ENCODE data around the gene GRIFIN. TPM values are rescaled to one million over a fixed set of nuclear protein-coding genes. Genes with fewer than 3 reads are reported as not detected.
A peak's percentile ranks its signal among the peaks of the same experiment; 100 is the strongest.

GRIFIN gene
- not detected for total RNA-seq

GRCh38 chr7:2476298-2476697, at the start of gene GRIFIN:
GRIFIN (minus strand) TSS chr7:2476398; CDS start chr7:2476383, 15 bp downstream.
- Mint-ChIP-seq H3K27me3 (no peaks in the 10 kb centered on the region), H3K36me3 (ENCODE audit: low read depth) (no peaks in the 10 kb centered on the region), H3K27ac (no peak within 1 kb of the TSS), H3K4me3 (no peak within 1 kb of the TSS), H3K9me3 (no peaks in the 10 kb centered on the region), H3K4me1 (ENCODE audit: low read depth) (no peaks in the 10 kb centered on the region)
- intact Hi-C loops (cut with micrococcal nuclease): loop anchor here (5.0 kb wide), 1 partner anchor 46 kb away; no protein-coding TSS in a partner anchor
- ChIA-PET POLR2A (no interaction called here), CTCF (no interaction called here)
- no peak for TF ChIP-seq CTCF (IDR thresholded peaks at IDR 0.05)
- ATAC-seq (no peak), DNase-seq (no peak)

- Mint-ChIP-seq H3K4me1 (ENCODE audit: low read depth) (peaks cover 51% of the 10 kb centered on the region), H3K4me3 (no peak overlapping the region), H3K9me3 (no peaks in the 10 kb centered on the region), H3K36me3 (ENCODE audit: low read depth) (peaks cover 37% of the 10 kb centered on the region), H3K27ac (no peak overlapping the region), H3K27me3 (no peaks in the 10 kb centered on the region)
- intact Hi-C loops (cut with micrococcal nuclease): loop anchor here (5.0 to 10.0 kb wide), 3 partner anchors 48 to 120 kb away; partner anchors contain the start of genes CHST12 and GRIFIN
- CTCF ChIA-PET: no interaction called here
- ATAC-seq: no peak
- DNase-seq: no peak
- POLR2A ChIA-PET: interaction anchor here (1.0 to 6.0 kb wide), 2 partner anchors 15 kb away, joined by 3 to 60 read pairs; no protein-coding TSS in a partner anchor
- no peak for TF ChIP-seq CTCF (IDR thresholded peaks at IDR 0.05)
Measured at GRCh38 chr7:2524808-2525657, 48.8 kb upstream of the GRIFIN start.

GRCh38 chr7:2523941-2524807, 48.0 kb upstream of the GRIFIN start:
- DNase-seq: no peak
- CTCF ChIA-PET: no interaction called here
- Mint-ChIP-seq H3K4me1 (ENCODE audit: low read depth) (peaks cover 45% of the 10 kb centered on the region), H3K27me3 (no peaks in the 10 kb centered on the region), H3K4me3 (no peak overlapping the region), H3K9me3 (no peaks in the 10 kb centered on the region), H3K27ac (no peak overlapping the region), H3K36me3 (ENCODE audit: low read depth) (peaks cover 37% of the 10 kb centered on the region)
- no peak for ATAC-seq
- TF ChIP-seq CTCF (IDR thresholded peaks at IDR 0.05): no peak
- POLR2A ChIA-PET: interaction anchor here (1.0 to 6.0 kb wide), 2 partner anchors 14 to 16 kb away, joined by 3 to 60 read pairs; no protein-coding TSS in a partner anchor
- intact Hi-C loops (cut with micrococcal nuclease): loop anchor here (5.0 to 10.0 kb wide), 3 partner anchors 47 to 119 kb away; partner anchors contain the start of genes CHST12 and GRIFIN

- POLR2A ChIA-PET: interaction anchor here (6.0 kb wide), 1 partner anchor 13 kb away, joined by 60 read pairs; no protein-coding TSS in a partner anchor
- no peak for TF ChIP-seq CTCF (IDR thresholded peaks at IDR 0.05)
- H3K4me1 Mint-ChIP-seq (ENCODE audit: low read depth): peaks cover 41% of the 10 kb centered on the region
Measured at GRCh38 chr7:2523461-2523936, 47.3 kb upstream of the GRIFIN start.

More at GRCh38 chr7:2523461-2523936, 47.3 kb upstream of the GRIFIN start:
- H3K4me3 Mint-ChIP-seq: peak overlapping the region; percentile 97
- intact Hi-C loops (cut with micrococcal nuclease): loop anchor here (5.0 to 10.0 kb wide), 3 partner anchors 46 to 119 kb away; partner anchors contain the start of genes CHST12 and GRIFIN
- no peaks in the 10 kb centered on the region for H3K9me3 Mint-ChIP-seq
- peak overlapping the region; percentile 94 for H3K27ac Mint-ChIP-seq
- DNase-seq (no peak), ATAC-seq (no peak)
- CTCF ChIA-PET: interaction anchor here (0.8 kb wide), 1 partner anchor 17 kb away, joined by 3 read pairs; no protein-coding TSS in a partner anchor
- no peaks in the 10 kb centered on the region for H3K27me3 Mint-ChIP-seq
- H3K36me3 Mint-ChIP-seq (ENCODE audit: low read depth): peaks cover 37% of the 10 kb centered on the region

Measured in activated CD8-positive, alpha-beta T cell treated with anti-CD3 and anti-CD28 coated beads for 36 hours (primary cell).